ACC112 (cell line): Measurements from ENCODE around the gene FAT1.

Experiments used
- H2AFZ ChIP-seq: fragments of 200-600 bp; sonication (generic); one replicate; pipeline ENCODE4 v1.6.0; 2017; ENCODE audit warnings: antibody characterized with exemption, low read length; ENCODE audit not compliant: unreplicated experiment
- H3K27ac ChIP-seq: fragments of 200-600 bp; sonication (generic); 2 replicates; pipeline ENCODE4 v1.5.1; 2014; ENCODE audit warnings: low read depth, mild to moderate bottlenecking, antibody characterized with exemption, low read length, moderate library complexity
- H3K27me3 ChIP-seq: fragments of 200-600 bp; sonication (generic); 2 replicates; pipeline ENCODE4 v1.6.1; 2014; ENCODE audit warnings: mild to moderate bottlenecking, antibody characterized with exemption, low read length, moderate library complexity, mixed read lengths; ENCODE audit not compliant: insufficient read depth
- H3K36me3 ChIP-seq: fragments of 200-600 bp; sonication (generic); 2 replicates; pipeline ENCODE4 v1.6.1; 2016; ENCODE audit warnings: mild to moderate bottlenecking, antibody characterized with exemption, low read length, moderate library complexity, mixed read lengths; ENCODE audit not compliant: insufficient read depth
- H3K4me1 ChIP-seq: fragments of 200-600 bp; sonication (generic); one replicate; pipeline ENCODE4 v1.6.1; 2016; ENCODE audit warnings: low read length, mixed read lengths; ENCODE audit not compliant: insufficient read depth, unreplicated experiment, control insufficient read depth
- H3K4me3 ChIP-seq: fragments of 200-600 bp; sonication (generic); 2 replicates; pipeline ENCODE4 v1.5.1; 2014; ENCODE audit warnings: mild to moderate bottlenecking, low read depth, low read length
- H3K79me2 ChIP-seq: fragments of 200-600 bp; sonication (generic); one replicate; pipeline ENCODE4 v1.6.0; 2016; ENCODE audit warnings: low read length; ENCODE audit not compliant: control insufficient read depth, unreplicated experiment, insufficient read depth

Gene FAT1

DNA sequence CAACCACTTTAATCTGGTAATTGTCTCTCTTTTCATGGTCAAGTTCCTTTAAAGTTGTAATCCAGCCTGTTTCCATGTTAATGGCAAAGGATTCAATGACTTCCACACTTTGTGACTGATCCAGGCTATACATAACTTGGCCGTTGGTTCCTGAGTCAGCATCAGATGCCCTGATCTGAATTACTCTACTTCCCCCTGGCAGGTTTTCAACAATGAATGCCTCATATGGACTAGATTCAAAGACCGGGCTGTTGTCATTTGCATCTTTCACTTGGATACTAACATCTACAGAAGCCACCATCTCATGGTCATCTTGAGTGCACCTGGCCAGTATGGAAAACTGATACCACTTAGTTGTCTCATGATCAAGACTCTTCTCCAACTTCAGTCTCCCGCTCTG, 105.7 kb downstream of the FAT1 start:
- H3K36me3 ChIP-seq = peaks cover 50% of the 10 kb centered on the region
- no peak overlapping the region for H3K4me3 ChIP-seq

GRCh38 chr4:186607490-186607889, 116.2 kb downstream of the FAT1 start:
- no peaks in the 10 kb centered on the region for H3K79me2 ChIP-seq
- no peak overlapping the region for H3K27ac ChIP-seq
- no peak overlapping the region for H3K4me3 ChIP-seq
- peaks cover 50% of the 10 kb centered on the region for H3K36me3 ChIP-seq
- H2AFZ ChIP-seq = no peak overlapping the region
- no peaks in the 10 kb centered on the region for H3K4me1 ChIP-seq
- no peaks in the 10 kb centered on the region for H3K27me3 ChIP-seq

More for the DNA sequence above, 105.7 kb downstream of the FAT1 start:
- no peaks in the 10 kb centered on the region for H3K27me3 ChIP-seq
- H2AFZ ChIP-seq = no peak overlapping the region
- H3K4me1 ChIP-seq = peaks cover 14% of the 10 kb centered on the region
- peaks cover 3% of the 10 kb centered on the region for H3K79me2 ChIP-seq
- H3K27ac ChIP-seq = no peak overlapping the region

DNA sequence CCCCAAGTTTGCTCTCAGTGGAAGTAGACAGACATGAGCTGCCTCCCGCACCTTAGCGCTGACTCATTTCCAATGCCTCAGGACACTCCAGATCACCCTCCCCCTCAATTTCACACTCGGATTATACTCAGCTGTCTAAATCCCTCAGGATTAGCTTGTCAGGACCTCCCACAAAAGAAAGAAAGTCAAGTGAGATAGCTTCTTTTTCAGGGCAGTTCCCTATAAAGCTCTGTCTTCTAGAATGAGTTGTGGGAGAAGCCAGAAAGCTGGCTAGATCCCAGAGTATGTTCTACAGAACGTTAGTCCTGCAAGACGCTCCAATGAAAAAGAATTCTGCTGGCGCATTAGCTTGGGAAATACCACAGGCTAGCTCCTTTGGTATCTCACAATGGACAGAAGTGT, 117.1 kb downstream of the FAT1 start:
- Histone ChIP-seq H3K36me3 (peaks cover 47% of the 10 kb centered on the region), H3K27ac (no peak overlapping the region), H2AFZ (no peak overlapping the region), H3K79me2 (no peaks in the 10 kb centered on the region), H3K4me3 (no peak overlapping the region), H3K27me3 (no peaks in the 10 kb centered on the region), H3K4me1 (no peaks in the 10 kb centered on the region)

DNA sequence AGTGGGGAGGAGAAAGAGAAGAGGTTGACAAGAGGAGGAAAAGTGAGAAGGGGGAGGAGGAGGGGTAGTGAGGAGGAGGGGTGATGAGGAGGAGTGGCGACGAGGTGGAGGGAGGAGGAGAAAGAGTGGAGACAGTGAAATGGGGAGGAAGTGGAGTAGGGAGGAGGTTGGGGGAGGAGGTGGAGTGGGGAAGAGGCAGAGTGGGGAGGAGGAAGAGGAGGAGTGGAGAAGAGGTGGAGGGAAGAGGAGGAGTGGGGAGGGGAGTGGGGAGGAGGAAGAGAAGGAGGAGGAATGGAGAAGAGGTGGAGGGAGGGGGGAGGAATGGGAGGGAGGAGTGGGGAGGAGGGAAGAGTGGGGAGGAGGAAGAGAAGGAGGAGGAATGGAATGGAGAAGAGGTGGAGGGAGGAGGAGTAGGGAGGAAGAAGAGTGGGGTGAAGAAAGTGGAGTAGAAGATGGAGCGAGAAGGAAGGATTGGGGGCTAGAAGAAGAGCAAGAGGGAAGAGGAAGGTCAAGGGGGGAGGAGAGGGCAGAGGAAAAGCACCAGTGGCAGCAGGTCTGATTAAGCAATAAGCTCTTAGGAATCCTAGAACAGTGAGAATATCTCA, 118.3 kb downstream of the FAT1 start:
- H3K79me2 ChIP-seq = no peaks in the 10 kb centered on the region
- H3K36me3 ChIP-seq = peaks cover 41% of the 10 kb centered on the region
- H3K4me1 ChIP-seq = no peaks in the 10 kb centered on the region
- H3K4me3 ChIP-seq = no peak overlapping the region
- H3K27me3 ChIP-seq = no peaks in the 10 kb centered on the region
- no peak overlapping the region for H2AFZ ChIP-seq
- no peak overlapping the region for H3K27ac ChIP-seq

GRCh38 chr4:186604124-186604807, 119.4 kb downstream of the FAT1 start:
- H3K79me2 ChIP-seq = no peaks in the 10 kb centered on the region
- H3K4me3 ChIP-seq = no peak overlapping the region
- H3K27me3 ChIP-seq = no peaks in the 10 kb centered on the region
- H3K27ac ChIP-seq = no peak overlapping the region
- no peaks in the 10 kb centered on the region for H3K4me1 ChIP-seq
- H2AFZ ChIP-seq = no peak overlapping the region
- peaks cover 33% of the 10 kb centered on the region for H3K36me3 ChIP-seq

GRCh38 chr4:186602978-186603377, 120.7 kb downstream of the FAT1 start:
- H3K79me2 ChIP-seq = no peaks in the 10 kb centered on the region
- H3K4me1 ChIP-seq = no peaks in the 10 kb centered on the region
- no peak overlapping the region for H2AFZ ChIP-seq
- peaks cover 25% of the 10 kb centered on the region for H3K36me3 ChIP-seq
- no peak overlapping the region for H3K27ac ChIP-seq
- H3K27me3 ChIP-seq = no peaks in the 10 kb centered on the region
- H3K4me3 ChIP-seq = no peak overlapping the region

GRCh38 chr4:186599483-186599882, 124.2 kb downstream of the FAT1 start:
- no peak overlapping the region for H2AFZ ChIP-seq
- H3K4me1 ChIP-seq = no peaks in the 10 kb centered on the region
- no peaks in the 10 kb centered on the region for H3K27me3 ChIP-seq
- no peaks in the 10 kb centered on the region for H3K79me2 ChIP-seq
- H3K4me3 ChIP-seq = no peak overlapping the region
- peaks cover 33% of the 10 kb centered on the region for H3K36me3 ChIP-seq
- H3K27ac ChIP-seq = no peak overlapping the region

GRCh38 chr4:186598686-186599085, 125.0 kb downstream of the FAT1 start:
- H3K4me3 ChIP-seq = no peak overlapping the region
- H3K36me3 ChIP-seq = peaks cover 25% of the 10 kb centered on the region
- no peak overlapping the region for H2AFZ ChIP-seq
- no peak overlapping the region for H3K27ac ChIP-seq
- no peaks in the 10 kb centered on the region for H3K4me1 ChIP-seq
- no peaks in the 10 kb centered on the region for H3K27me3 ChIP-seq
- no peaks in the 10 kb centered on the region for H3K79me2 ChIP-seq

DNA sequence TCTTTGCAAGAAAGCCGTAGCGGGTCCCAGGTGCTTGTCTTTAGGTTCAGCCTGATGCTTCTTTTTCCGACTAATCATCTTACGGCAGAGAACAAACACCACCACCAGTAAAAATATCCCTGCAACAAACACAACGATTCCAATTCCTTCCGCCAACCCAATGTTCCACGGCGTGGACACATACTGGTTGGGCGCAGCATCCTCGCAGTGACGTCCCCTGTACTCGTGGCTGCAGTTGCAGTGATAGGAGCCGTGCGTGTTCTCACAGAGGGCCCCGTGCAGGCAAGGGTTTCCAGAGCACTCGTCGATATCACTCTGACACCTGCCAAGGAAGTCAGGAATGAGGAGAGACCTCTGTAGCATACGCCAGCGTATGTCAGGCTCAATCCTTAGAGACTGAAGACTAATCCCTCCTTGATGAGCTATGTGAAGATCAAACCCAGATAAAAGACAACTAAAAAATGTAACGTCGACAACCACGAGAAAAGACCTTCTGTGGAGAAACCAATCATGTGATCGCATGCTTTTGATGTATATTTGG, 126.7 kb downstream of the FAT1 start:
- H3K27ac ChIP-seq = no peak overlapping the region
- H3K4me1 ChIP-seq = no peaks in the 10 kb centered on the region
- H3K4me3 ChIP-seq = no peak overlapping the region
- H3K27me3 ChIP-seq = no peaks in the 10 kb centered on the region
- no peaks in the 10 kb centered on the region for H3K79me2 ChIP-seq
- H3K36me3 ChIP-seq = peaks cover 18% of the 10 kb centered on the region
- no peak overlapping the region for H2AFZ ChIP-seq

DNA sequence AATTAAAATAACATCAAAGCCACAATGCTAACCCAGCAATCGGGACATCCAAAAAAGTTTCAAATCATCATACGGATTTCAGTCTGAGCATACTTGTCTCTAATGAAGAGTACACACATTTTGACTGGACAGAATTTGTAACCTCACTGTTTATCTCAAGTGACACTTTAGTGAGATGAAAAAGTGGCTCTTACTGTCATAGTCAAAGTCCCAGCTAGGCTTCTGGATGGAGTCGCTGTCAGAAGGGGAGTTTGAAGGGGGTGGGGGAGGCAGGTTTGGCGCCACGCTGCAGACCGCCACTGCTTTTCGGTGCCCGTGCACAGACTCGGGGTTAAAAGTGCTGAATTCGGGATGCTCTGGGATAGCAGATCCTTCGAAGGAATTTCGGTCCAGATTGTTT, 127.3 kb downstream of the FAT1 start:
- Histone ChIP-seq H3K4me1 (no peaks in the 10 kb centered on the region), H2AFZ (no peak overlapping the region), H3K4me3 (no peak overlapping the region), H3K79me2 (no peaks in the 10 kb centered on the region), H3K27me3 (no peaks in the 10 kb centered on the region), H3K27ac (no peak overlapping the region), H3K36me3 (peaks cover 18% of the 10 kb centered on the region)

- H3K27me3 ChIP-seq = no peaks in the 10 kb centered on the region
- no peaks in the 10 kb centered on the region for H3K79me2 ChIP-seq
- H2AFZ ChIP-seq = no peak overlapping the region
- peaks cover 18% of the 10 kb centered on the region for H3K36me3 ChIP-seq
- H3K4me1 ChIP-seq = no peaks in the 10 kb centered on the region
- H3K4me3 ChIP-seq = no peak overlapping the region
- no peak overlapping the region for H3K27ac ChIP-seq
These were observed 130.1 kb downstream of the FAT1 start for GRCh38 chr4:186593587-186593973.
